ENCODE data around the gene SLC7A5.
A peak's percentile ranks its signal among the peaks of the same experiment; 100 is the strongest.

Gene SLC7A5

DNA sequence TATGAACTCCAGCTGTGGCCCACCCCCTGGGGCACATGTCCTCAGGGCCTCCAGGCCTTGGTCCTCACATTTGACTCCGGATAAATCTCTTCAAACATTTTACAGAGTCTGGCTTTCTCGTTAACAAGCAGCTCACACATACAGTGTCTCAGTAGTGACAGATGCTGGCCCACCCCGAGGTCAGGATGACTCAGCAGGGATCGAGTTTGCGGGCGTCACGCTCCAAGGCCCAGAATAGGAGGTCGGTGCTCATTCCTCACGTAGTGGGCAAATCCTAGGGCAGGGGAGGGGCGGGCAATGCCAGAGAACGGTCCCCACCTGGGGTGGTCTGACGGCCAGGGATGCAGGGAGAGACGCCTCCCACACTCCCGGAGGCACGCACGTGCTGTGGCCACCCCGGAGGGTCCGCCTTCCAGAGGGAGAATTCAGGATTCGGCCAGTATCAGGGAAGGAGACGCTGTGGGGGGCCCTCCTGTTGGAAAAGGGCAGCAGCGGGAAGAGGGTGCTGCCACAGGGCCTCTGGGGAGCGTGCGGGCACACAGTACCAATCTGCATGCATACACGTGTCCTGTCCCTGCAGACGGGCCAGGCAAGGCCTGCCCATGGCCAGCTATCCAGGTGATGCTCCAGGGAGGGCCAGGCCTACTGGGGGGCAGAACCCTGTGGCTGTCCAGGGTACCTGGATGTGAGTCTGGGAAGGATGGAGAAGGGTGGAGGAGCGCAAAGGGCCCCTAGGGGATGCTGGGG, 8.6 kb downstream of the SLC7A5 start:
- peak; percentile 90 for DNase-seq (ENCODE audit: low spot score)

DNA sequence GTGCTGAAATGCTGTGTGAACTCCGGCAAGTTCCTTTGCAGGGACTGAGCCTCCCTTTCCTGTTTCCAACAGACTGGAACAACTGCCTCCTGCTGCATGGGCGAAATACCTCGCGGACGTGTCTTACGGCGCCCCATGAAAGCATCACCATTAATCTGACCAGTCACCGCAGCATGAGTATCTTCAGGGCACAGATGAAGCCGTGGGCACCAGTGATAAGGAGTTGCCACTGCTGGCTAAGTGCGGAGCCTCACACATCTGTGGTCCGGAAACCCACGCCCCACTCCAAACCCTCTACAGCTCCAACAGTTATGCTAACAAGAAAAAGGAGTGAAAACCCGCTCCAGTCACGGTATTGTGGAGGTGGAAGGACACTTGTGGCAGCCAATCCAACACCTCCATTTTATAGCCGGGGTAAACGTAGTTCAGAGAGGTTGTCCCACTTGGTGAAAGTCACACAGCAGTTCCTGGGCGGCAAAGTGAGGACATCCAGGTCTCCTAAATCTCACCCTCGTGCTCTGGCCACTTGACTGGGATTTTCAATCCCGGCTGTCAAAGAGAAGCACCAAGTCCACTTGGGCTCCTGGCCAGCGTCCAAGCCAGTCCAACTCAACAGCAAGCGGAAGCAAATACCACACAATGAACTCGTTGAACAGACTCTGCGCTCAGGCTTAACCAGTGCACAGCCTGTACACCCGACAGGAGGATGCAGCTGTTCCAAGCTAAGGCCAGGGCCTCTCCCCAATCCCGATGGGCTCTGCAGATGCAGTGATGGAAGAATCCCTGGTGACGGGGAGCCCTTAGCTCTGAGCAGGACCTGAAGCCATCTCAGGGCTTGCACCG, 10.9 kb downstream of the SLC7A5 start:
- peak; percentile 93 for DNase-seq (ENCODE audit: low spot score)

DNA sequence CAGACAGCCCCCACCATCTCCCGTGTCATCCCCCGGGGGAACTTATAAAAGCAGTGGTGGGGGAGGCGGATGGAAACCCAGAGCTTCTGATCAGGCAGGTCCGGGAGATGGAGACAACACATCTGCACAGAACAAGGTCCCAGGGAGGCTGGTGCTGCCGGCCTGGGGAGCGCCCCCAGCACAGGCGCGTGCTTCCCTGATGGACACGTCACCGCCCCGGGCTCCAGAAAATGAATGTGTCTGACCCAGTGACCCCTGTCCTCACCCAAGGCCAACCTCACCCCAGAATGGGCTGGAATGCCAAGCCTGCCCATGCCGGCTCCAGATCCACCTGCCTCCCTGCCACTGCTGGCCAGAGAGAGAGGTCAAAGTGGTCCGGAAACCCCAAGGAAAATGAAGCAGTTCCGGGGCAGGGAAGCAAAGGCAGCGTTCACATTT, 12.5 kb downstream of the SLC7A5 start:
- peak; percentile 60 for DNase-seq (ENCODE audit: low spot score)

DNA sequence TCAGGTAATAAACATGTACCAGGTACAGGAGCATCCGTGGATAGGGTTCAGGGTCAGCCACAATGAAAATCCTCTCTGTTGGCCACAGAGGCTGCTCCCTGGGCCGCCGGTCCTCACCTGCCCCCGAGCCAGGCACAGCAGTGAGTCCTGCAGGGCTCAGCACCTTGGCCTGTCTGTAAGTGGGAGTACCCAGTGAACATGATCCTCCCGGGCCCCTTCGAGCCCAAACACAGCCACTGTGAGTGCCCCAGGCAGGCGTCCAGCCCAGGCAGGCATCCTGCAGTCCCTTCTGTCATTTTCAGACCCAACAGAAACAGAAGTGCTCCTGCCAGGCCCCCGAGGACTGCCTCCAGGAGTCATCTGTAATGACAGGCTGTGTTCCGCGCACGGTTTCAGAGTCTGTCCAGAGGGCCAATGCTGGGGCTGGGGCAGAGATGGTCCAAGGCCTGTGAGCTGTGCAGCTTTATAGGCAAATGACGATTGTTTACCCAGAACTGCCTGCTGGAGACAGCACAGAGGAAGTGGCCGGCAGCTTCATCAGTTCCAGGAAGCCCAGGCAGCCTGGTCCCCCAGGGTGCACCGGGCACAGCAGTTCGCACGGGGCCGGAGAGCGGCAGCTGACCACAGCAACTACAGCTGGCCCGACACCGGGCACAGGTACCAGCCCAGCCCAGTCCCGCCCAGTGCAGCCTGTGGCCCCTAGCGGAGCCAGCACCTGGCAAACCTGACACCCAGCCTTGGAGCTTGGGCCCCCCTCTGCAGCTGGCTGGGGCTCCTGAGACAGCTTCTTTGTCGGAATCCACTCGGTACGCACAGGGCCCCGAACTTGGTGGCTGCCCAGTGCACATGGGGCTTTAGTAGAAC, 13.2 kb downstream of the SLC7A5 start:
- DNase-seq (ENCODE audit: low spot score), result peak; percentile 74

DNA sequence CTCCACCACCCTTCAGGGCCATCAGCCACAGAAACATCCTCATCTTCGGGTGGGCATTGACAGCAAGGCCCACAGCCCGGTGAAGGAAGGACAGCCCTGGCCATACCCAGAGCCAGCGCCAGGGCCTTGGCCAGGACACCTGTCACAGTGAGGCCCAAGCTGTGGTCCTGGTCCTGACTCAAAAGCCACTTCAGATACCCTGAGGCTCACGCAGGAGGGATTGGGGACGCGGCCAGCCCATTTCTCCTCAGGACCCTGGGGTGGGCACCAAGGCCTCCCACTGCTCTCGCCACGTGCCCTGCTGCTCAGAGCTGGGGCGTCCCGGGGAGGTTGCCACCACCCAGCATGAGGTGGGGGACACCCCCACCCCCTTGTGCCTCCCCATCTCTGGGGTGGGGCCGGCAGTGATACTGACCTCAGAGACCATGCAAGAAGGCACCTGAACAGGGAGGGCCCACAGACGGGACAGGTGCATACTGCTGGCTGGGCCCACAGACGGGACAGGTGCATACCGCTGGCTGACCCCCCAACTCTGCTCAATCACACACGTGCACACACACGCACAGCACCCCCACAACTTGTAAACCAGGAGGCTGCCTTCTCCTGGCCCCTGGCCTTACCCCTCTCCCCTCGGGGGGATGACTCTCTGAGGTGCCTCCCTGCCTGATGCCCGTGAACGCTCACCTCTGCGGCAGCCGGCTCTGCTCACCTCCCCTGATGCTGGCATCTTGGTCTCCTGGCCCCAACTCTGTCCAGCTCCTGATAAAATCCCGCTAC, 14.2 kb downstream of the SLC7A5 start:
- DNase-seq (ENCODE audit: low spot score), result no peak

DNA sequence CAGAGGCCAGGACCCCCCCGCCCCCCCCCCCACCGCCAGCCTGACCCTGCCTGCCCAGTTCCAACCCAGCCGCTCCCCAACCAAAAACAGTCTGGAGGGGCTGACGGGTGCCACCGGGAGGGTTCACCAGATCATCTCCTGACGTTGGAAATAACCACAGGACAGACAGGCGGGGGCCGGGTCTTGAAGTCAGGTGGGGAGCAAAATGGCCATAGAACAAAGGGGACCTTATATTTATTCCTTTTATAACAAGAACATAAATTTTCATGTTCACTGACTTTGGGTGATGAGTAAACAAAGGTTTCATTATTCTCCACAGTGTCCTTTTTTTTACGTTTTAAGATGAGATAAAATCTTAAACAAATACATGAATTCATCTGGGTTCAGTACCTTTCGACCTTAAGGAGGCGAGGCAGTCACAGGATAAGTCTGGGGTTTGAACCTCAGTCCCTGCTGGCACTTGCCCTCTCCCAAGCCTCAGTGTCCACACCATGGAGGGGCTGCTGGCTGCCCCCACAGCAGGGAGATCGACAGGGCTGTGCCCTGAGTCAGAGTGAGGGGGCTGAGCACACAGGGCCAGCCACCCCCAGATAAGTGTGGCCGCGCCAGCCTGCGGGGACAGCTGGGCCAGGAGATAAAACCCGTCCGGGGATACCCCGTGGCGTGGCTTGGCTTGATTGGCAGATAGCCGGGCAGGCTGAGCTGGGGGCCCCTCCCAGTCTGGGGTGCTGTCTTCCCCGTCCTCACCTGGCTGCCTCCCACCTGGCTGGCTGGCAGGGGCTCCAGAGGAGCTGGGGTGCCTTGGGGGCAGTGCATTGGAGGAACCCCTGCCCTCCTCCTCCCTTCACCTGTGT, 15.0 kb downstream of the SLC7A5 start:
- DNase-seq (ENCODE audit: low spot score), result peak; percentile 97

DNA sequence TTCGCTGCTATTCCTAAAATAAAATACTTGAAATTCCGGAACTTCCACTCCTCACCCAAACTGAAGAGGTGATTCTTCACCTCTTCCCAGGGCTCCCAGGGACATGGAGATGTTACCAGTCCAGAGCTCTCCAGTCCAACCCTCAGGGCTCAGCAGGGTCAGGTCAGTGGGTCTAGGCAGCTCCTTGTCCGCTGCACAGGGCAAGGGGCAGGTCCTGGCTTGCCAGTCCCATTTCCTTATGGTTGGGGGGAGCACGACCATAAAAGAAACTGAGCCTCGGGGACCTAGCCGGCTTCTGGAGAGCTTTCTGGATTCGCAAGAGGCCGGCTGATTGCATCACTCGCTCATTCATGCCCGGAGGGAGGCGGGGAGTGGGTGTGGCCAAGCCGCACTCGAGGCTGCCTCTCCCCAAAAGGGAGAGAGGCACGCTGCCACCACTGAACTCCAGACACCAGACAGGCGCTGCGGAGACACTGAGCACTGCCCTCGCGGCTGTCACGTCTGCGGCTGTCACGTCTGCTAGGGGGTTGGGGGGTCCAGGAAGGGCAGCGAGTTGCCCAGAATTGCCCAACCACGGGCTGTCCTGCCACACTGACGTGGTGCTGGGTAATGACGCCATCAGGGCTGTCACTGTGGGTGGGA, 15.8 kb downstream of the SLC7A5 start:
- peak; percentile 98 for DNase-seq (ENCODE audit: low spot score)

DNA sequence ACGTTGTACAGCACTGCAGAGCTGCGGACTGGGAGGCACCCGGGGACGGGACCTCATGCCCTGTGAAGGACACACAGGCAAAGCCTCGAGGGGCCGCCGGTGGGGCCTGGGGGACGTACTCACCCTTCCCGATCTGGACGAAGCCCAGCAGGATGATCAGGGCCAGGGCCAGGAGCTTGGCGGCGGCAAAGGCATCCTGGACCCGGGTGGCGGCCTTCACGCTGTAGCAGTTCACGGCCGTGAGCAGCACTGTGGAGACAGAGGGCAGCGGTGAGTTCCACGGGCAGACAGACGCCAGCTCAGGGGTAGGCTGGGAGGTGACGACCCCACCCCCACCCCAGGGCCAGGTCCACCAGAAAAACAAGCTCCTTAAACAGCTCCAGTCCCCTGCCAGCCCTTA, 17.7 kb downstream of the SLC7A5 start:
- no peak for DNase-seq (ENCODE audit: low spot score)

DNA sequence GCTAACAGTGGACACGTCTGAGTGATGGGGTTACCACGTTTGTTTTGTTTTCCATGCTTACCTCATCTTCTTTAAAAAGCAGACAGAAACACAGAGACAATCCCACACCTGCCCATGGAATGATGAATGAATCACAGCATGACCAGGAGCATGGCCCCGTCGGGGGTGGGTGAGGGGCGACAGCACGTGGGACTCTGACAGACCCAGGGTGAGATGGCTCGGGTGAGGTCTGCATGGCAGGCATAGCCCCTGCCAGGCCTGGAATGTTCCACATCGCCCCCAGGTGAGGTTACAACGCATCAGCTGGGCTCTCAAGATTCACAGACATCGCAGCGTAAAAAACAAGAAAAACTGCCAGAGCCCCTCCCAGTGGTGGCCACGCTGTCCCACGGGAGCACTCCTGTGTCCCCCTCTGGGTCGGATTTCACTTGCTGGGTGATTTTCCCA, 18.1 kb downstream of the SLC7A5 start:
- DNase-seq (ENCODE audit: low spot score), result no peak

DNA sequence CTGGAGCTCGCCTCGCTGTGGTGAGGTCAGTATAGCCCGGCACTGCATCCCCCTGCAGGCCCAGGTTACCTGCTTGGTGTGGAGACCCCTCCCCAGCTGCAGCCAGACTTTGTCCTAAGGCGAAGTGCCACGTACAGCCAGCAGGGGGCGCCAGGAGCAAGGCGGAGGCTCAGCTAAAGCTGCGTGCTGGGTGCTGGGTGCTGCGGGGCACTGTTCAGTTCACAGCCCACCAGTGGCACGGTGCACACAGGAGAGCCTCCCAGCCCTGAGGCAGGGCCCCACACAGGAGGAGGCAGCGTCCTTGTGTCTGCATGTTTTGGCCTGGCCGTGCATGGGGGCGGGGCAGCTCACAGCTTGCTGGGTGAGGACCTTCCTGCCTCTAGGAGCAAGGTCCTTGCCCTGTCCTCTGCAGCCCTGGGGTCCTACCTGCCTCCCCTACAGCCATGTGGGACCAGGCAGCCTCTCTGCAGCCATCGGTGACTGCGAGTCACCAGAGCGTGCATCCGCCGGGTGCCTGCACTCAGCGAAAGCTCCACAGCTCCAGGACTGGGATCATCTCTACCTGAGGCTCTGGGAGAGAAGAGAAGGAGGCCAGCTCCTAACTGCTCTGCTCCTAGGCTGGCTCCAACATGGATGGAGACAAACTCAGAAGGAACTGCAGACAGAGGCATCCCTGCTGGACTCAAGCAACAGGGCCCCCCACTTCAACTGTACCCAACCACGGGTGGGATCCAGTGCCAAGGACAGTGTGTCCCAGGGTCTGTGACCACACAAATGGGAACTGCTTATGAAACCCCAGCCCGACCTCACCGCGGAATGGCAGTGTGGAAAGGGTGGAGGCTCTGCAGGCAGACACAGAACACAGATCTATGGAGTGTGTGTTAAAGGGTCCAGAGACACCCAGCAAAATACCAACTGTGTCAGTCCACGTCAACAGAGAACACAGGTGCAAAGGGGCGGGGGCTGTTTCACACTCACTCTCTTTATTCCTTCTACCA, 19.0 kb downstream of the SLC7A5 start:
- DNase-seq (ENCODE audit: low spot score), result peak; percentile 81

DNA sequence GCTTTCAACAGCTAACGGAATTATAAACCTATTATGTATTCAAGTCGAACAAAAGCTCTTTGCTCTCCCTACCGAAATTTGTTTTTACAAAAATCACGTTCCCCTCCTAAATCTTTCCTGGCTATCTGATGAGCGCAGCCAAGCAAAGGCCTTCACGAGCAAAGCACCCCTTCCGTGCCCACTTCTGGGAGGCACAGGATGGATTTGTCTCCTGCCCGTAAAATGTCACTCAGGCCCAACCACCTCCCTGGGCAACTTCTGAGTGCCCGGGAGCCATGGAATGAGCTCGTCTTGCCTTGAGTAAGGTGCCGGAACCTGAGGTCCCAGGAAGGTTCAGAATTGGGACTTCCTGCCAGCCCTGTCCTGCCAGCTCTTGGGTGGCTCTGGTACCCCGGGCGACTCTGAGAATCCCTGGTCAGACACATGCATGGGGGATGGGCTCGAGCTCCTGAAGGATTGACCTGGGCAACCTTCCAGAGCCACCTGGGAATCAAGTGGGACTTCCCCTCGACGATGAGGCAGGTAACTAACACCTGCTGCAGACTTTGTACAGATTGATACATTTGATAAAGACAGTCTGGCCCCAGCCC, 19.8 kb downstream of the SLC7A5 start:
- no peak for DNase-seq (ENCODE audit: low spot score)

DNA sequence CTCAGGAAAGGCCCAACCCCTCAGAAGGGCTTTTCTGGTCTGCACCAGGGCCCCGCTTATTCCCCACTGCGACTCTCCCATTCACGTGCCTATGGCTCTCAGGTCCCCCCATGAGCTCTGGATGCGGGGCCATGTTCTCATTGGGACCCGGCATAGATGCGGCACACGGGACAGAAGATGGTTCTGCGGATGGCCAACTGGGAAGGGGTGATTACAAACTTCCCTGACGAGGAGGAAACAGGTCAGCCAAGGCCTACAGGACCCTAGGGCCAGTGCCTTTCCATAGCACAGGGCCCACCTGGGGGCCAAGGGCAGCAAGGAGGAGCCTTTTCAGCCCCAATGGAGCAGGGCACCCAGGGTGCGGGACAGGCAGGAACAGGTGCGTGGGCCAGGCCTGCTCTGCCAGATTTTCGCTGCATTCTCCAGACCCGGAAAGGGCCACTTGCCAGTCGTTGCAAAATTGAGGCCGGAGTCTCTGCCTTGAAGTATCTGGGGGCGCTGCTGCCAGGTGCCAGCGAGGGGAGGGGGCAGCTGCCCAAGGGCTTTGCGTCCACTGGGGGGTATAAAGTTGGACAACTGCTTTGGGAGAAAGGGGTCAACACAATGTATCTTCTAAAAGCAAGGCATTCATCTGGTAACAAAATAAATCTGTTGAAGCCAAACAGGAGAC, 20.5 kb downstream of the SLC7A5 start:
- DNase-seq (ENCODE audit: low spot score), result no peak

DNA sequence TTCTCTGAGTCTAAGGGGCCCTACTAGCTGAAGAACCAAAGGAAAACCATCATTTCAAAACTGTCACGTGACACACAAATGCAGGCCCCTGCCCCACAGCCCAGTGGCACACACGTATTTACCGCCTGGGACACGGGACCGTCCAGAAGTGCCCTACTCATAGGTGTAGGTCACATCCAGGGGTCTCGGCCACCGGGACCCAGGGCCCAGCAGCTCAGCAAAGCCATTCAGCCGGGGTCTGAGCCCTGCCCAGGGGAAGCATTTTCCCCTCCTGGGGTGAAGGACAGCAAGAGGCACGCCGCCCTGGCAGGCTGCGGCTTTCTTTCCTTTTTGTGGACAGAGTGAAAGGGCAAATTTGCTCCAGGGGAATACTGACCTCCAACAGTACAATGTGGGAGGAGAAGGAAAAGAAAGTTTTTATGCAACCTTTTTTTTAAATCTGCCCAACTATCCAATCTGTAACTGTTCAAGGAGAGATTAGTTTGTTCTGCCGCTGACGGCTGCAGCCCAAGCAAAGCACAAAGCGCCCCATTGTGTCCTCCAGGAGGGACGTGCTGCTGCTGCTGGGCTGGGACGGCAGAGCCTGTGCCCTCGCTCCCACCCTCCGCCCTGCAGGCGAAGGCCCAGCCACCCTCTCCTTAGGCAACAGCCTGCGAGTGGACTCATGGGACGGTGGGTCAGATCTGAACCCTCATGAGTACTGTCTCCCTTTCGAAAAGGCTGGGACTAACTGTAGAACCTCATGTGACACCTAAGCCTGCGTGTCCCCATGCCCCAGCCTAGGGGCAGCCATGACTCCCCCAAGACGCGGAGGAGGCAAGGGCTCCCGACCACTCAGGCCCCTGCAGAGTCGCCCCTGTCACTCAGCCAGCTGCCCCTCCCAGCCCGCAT, 21.3 kb downstream of the SLC7A5 start:
- DNase-seq (ENCODE audit: low spot score), result no peak

DNA sequence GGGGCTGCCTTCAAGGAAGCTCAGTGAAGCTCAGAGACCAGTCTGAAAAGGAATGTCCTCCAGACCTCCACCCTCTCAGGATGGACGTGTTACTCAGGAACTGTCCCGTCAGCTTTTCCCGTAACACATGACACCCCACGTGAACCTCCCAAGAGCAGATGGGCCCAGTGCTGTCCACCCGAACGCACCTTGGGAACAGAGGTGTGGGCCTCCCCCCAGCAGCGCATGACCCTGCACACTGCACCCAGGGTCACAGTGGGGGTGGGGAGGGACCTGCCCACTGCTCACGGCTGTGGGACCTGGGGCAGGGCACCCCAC, 21.9 kb downstream of the SLC7A5 start:
- DNase-seq (ENCODE audit: low spot score), result no peak

DNA sequence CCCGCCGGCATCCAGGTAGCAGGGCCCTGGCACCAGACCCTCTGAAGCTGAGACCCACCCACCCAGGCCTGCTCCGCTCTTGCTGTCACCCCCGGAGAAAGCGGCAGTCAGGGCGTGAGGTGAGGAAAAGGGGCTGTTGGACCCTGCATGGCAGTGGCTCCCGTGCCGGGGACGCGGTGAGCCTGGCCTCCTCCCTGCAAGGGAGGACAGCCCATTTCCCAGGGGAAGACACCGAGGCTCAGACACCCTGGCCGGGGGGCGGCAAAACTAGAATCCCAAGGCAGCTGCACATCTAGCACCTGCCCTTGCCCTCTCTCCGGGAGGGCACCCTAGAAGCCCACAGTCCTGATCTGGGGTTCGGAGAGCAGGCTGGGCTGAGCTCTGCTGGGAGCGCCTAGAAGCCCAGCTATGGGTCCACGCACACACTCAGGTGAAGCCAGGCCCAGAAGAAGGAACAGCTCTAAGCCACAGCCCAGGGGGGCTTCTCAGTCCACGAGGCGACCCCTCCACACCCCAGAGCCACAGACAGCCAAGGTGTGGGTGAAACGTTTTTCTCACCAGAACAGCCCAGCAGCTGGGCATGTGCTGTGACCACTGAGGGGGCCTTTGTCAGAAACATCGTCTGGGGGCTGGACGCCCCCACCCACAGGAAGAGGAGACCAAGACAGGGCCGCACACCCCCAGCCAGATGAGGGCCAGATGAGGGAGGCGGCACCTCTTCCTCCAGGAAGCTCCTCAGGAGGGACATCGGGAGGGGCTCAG, 22.4 kb downstream of the SLC7A5 start:
- DNase-seq (ENCODE audit: low spot score), result no peak
